ENCODE data around the gene TNFAIP8.
"Not testable (repeated sequence)": the region's sequence is repeated elsewhere in the genome, so short reads cannot be mapped to it uniquely, and the experiment has no call there.

Gene TNFAIP8

DNA sequence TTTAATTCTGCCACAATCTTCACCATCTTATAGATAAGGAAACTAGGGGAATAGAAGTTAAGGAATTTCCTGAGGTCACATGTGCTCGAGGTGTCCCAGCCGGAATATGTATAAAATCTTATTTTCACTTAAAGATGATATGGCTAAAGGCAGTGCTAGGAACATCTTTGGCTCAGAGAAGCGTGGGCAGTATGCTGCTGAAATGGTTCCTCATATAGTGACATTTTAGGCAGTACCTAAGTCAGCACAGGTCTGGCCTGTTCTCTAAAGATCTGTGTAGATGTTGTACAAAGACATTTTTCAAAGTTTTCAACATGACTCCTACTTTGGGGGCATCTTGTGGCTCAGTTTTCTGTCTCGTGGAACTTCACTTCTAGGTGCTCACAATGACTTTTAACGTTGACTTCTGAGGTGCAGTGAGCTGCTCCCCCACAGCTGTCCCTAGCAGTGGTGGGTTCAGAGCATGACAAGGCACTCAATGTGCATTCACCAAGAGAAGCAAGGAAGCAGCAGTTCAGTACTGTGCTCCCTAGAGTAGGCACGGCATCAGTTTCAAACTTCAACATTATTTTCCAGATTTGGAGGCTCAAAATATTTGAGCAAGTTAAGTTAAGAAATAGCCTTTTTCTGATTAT lies 40.3 kb downstream of the TNFAIP8 start:
- no peak for DNase-seq (ENCODE audit: low spot score)

- DNase-seq (ENCODE audit: low spot score), result no peak
These were observed 41.9 kb downstream of the TNFAIP8 start for GRCh38 chr5:119397518-119398380.

GRCh38 chr5:119398727-119399466 lies 43.1 kb downstream of the TNFAIP8 start:
- no peak for DNase-seq (ENCODE audit: low spot score)

GRCh38 chr5:119400245-119400644 lies 44.4 kb downstream of the TNFAIP8 start:
- DNase-seq (ENCODE audit: low spot score), result no peak

- no peak for DNase-seq (ENCODE audit: low spot score)
These were observed 46.3 kb downstream of the TNFAIP8 start for GRCh38 chr5:119402081-119402480.

DNA sequence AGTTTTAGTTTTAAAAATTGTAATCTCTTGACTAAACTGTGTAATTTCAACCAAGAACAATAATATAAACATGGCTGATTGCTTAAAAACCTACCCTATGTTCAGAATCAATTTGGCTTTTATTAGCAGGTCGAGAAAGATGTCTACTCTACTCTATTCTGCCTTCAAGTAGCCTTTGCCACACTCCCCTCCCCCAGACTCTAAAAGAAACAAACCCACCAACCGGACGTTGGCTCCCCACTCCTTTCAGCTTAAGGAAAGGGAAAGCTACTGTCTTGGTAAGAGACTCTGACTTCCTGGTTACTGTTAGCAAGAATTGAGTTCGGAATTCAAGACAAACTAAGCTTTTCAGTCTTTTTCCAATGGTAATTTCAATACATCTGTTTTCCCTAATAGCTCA lies 46.7 kb downstream of the TNFAIP8 start:
- DNase-seq (ENCODE audit: low spot score), result no peak

DNA sequence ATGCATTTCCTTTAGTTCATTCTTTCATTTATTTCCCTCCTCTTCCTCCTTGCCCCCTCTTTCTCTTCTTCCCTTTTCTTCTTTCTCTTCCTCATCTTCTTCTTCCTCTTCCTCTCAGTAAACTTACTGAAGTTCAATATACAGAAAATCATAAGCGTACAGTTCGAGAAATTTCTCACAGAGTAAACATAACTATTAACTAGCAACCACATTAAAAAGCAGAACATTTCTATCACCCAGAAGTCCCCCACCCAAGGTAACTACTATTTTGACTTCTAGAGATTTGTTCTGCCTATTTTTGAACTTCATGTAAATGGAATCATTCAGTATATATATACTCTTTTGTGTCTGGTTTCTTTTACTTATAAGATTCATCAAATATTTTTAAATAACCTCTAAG lies 48.2 kb downstream of the TNFAIP8 start:
- DNase-seq (ENCODE audit: low spot score), result no peak

- DNase-seq (ENCODE audit: low spot score), result no peak
These were observed 49.6 kb downstream of the TNFAIP8 start for GRCh38 chr5:119405419-119405818.

DNA sequence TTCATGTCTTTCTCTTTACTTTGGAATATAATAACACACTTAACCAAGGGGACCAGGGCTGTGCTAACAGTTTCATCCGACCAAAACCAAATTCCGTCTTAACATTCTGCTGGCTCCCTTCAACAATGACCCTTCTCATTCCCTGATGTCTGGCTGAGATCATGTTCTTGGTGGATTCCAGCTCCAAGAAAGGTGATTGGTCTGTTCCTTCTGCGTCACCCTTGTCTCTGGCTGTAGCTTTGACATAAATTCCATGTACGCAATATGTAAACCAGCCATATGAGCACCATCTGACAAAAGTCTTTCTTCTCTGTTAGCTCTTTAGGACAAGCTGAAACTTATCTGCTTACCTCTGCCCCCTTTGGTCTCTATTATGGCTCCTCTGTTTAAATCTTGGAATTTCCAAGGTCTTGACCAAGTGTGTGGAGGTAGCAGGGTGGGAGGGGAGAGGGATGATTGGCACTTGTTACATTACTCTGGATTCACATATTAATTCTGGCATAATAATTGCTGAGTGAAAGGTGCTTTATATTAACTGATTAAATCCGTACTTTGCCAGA lies 50.8 kb downstream of the TNFAIP8 start:
- no peak for DNase-seq (ENCODE audit: low spot score)

DNA sequence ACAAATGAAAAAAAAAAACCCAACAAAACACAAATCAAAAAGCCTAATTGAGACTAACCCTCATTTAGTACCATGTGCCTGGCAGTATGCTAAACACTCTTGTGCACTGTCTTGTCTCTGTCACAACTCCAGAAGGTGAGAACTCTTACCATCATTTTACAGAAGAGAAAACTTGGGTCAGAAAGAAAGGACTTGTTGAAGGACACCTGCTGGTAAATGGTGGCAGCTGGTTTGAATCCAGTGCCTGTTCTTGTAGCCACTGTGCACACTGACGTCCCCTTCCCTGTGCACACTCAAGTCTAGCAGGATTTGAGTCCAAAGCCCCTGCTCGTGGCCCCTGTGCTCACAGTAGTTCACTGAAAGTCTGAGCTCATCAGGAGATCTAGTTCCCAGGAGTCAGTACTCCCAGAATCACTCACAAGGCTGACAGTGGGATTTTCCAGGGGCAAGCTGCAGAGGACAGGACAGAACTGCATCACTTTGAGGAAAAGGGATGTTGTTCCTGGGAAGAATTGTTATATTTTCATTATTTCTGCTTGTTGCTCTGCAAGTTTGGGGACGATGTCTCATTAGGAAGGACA lies 53.5 kb downstream of the TNFAIP8 start:
- DNase-seq (ENCODE audit: low spot score), result no peak

DNA sequence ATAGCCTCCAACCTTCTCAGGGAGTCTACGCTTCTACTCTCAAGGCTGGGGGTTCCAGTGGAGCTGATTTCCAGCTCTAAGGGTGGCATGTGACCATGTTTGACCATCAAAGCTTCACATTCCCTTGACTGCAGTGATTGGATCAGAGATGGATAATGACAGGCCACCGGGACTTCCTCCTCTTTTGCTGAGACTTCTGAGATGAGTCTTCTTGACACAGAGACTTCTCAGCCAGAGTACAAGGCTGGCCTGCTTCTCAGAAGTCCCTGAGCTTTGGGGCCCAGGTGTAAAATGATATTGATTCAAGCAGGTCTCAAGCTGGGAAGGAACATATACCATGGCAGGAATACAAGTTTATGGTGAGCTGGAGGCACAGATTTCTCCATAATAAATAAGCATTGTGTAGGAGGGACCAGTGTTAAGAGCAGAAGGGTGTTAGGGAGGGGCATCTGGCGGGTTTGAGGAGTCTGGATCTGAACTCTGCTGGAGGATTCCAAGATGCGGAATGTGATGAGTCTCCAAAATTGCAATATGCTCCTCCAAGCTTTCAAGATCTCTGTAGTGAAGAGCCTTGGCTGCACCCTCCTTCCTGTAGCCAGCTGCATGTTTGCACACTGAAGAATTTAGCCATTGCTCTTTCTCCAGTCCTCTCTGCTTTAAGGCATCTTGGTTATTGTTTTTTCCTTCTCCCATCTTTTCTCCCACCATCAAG lies 54.8 kb downstream of the TNFAIP8 start:
- no peak for DNase-seq (ENCODE audit: low spot score)

DNA sequence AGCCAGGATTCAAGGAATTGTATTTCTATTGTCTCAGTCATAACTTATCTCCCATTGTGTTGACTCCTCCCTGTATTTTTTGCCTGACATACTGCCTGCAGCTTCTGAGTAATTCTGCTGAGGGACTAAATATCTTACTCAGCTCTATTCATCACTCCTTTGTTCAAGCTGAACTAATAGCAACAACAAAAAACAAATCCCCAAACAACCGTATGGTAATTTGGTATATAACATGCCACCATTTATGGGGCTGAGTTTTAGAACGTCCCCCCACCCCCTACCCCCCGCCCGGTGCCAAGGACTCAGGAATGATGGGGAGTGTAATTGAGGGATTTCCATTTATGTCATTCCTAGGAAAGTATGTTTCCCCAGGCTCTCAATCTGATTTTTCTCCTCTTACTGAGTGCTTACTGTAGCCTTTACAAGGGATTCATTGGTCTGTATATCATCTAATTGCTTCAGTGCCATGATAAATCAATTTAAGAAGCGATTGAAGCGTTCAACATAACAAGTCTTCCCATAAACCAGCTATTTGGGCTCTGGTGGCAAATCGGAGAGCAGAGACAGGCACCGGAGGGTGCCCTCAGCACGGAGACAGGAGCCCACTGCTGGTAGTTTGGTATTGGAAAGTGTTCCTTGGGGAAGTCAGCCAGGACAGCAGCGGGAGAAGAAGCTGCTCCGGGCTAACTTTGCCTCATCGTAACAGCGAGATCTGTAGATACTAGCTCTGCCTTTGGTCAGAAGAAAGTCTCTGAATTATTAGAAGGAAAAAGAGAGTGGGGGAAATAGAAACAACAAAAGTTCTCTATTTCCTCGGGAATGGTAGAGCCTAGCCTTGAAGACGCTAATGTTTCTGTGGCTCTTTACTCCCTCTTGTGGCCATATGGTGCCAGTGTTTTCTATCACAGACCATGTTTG lies 55.8 kb downstream of the TNFAIP8 start:
- peak; percentile 67 for DNase-seq (ENCODE audit: low spot score)

GRCh38 chr5:119412279-119413227 lies 56.7 kb downstream of the TNFAIP8 start:
- DNase-seq (ENCODE audit: low spot score), result no peak

DNA sequence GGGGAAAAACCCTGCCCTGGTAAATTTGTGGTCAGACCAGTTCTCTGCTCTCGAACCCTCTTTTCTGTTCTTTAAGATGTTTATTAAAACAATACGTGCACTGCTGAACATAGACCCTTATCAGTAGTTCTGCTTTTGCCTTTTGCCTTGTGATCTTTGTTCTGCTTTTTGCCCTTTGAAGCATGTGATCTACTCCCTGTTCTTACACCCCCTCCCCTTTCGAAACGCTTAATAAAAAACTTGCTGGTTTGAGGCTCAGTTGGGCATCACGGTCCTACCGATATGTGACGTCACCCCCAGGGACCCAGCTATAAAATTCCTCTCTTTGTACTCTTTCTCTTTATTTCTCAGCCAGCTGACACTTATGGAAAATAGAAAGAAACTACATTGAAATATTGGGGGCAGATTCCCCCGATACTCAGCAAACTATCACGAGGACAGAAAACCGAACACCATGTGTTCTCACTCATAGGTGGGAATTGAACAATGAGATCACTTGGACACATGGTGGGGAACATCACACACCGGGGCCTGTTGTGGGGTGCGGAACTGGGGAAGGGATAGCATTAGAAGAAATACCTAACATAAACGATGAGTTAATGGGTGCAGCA lies 58.4 kb downstream of the TNFAIP8 start:
- DNase-seq (ENCODE audit: low spot score), result not testable (repeated sequence)

- DNase-seq (ENCODE audit: low spot score), result no peak
These were observed 62.2 kb downstream of the TNFAIP8 start for GRCh38 chr5:119417891-119418605.

DNA sequence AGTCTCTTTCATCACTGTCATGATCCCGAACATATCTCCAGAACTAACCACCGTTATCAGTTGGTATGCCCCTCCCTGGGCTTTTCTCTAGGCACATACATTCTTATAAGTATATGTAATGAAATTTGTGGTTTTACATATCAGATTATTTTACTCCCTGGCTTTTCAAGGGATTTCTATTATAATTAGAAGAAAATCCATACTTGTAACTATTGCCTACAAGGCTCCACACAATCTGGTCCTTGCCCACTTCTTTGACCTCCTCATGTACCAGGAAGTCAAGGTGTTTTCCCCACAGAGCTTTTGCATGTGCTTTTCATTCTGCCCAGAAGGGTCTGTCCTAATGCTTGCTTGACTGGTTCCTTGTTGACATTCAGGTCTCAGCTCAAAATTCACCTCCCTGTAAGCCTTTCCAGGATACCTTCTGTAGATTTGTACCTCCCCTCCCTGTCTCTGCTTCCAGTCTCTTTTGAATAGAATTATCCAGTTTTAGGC lies 62.8 kb downstream of the TNFAIP8 start:
- DNase-seq (ENCODE audit: low spot score), result no peak

DNA sequence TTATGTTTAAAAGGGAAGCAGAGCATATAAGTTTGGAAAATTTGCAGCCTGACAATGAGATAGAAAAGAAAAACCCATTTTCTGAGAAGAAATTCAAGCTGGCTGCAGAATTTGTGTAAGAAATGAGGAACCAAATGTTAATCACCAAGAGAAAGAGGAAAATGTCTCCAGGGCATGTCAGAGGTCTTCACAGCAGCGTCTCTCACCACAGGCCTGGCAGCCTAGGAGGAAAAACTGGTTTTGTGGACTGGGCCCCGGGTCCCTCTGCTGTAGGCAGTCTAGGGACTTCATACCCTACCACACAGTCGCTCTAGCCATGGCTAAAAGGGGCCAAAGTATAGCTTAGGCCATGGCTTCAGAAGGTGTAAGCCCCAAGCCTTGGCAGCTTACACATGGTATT lies 64.3 kb downstream of the TNFAIP8 start:
- no peak for DNase-seq (ENCODE audit: low spot score)

DNA sequence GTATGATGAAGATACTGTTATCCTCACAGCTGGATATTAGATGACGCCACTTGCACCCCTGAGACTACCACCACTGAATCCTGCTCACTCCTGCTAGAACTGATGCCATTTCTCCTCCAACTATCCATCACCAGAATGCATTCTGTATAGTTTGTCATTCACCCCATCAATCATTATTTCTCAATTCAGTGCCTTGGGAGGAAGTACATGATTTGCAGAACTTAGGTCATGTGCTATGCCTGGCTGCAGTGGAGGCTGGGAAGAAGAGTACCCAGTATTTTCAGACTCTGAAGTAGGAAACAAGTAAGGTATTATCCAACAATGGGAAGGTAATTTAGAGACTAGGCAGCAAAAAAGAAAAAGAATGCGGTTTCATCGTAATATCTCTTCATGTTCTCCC lies 70.2 kb downstream of the TNFAIP8 start:
- no peak for DNase-seq (ENCODE audit: low spot score)

All from ecto neural progenitor cell (in vitro differentiated cells).